Fibroblast of pulmonary artery (primary cell): ENCODE results near the gene SYK.

Experiments
- DNase-seq: peaks from one replicate; pipeline ENCODE4 v3.0.0-alpha.2; 2010; ENCODE audit warnings: low read depth
- H3K4me3 ChIP-seq: replicated peaks from 2 replicates; pipeline ENCODE4 v1.5.1; 2011; ENCODE audit warnings: low read depth, mild to moderate bottlenecking, control low read depth, low read length, moderate library complexity
- TF ChIP-seq, protein P1 (sequence below): IDR thresholded peaks from 2 replicates; pipeline ENCODE4 v1.5.1; 2011; ENCODE audit warnings: mild to moderate bottlenecking, control low read depth, low read length, inconsistent platforms; ENCODE audit errors: missing control alignments

Gene SYK

DNA sequence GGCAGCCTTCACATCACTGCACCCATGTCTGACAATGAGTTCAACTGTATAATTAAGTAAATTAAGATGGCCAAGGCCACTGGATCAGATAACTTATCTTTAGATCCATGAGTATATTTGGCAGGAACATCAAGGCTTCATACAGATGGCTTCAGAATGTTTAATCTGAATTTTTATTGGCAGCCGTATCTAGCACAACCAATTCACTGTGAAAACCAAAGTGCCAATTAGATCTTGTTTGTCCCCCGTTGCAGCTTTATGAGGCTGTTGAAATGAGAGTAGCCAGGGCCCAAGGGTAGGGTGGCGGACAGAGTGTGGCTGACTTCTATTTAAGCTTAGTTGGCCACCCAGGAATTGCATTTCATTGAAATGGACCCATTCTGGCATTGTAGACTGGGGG, 137.7 kb downstream of the SYK start:
- H3K4me3 ChIP-seq, result no peak overlapping the region
- TF ChIP-seq, protein P1, sequence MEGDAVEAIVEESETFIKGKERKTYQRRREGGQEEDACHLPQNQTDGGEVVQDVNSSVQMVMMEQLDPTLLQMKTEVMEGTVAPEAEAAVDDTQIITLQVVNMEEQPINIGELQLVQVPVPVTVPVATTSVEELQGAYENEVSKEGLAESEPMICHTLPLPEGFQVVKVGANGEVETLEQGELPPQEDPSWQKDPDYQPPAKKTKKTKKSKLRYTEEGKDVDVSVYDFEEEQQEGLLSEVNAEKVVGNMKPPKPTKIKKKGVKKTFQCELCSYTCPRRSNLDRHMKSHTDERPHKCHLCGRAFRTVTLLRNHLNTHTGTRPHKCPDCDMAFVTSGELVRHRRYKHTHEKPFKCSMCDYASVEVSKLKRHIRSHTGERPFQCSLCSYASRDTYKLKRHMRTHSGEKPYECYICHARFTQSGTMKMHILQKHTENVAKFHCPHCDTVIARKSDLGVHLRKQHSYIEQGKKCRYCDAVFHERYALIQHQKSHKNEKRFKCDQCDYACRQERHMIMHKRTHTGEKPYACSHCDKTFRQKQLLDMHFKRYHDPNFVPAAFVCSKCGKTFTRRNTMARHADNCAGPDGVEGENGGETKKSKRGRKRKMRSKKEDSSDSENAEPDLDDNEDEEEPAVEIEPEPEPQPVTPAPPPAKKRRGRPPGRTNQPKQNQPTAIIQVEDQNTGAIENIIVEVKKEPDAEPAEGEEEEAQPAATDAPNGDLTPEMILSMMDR, result no peak
- DNase-seq, result no peak

DNA sequence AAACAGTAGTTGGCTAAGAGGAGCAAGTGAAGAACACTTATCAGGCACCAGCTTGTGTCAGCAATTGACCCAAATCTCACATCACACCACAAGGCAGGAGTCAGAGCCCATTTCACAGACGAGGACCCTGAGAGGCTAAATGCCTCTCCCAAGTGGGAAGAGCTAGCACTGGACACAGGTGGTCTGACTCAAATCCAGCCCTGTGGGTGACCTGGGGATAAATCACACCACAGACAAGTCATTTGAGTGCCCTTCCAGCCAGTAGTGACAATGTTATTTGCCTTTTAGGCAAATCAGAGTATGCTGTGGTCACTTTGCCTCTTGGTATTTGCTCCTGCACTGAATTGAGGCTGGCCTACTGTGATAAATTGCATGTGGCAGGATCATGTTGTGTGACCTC, 138.7 kb downstream of the SYK start:
- DNase-seq, result no peak
- H3K4me3 ChIP-seq, result no peak overlapping the region
- TF ChIP-seq, protein P1, result no peak

DNA sequence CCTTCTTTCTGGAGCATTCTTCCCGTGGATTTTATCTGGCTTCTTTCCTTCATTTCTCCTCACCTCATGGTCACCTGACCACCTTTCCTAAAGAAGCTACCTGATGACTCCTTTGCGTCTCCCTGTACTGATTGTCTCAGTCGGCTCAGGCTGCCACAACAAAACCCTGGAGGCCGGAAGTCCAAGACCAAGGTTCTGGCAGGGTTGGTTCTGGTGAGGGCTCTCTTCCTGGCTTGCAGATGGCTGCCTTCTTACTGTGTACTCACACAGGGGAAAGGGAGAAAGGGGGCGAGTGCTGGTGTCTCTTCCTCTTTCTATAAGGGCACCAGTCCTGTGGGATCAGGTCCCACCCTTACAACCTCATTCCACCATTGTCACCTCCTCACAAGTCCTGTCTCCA, 140.0 kb downstream of the SYK start:
- H3K4me3 ChIP-seq, result no peak overlapping the region
- DNase-seq, result no peak
- TF ChIP-seq, protein P1, result no peak

DNA sequence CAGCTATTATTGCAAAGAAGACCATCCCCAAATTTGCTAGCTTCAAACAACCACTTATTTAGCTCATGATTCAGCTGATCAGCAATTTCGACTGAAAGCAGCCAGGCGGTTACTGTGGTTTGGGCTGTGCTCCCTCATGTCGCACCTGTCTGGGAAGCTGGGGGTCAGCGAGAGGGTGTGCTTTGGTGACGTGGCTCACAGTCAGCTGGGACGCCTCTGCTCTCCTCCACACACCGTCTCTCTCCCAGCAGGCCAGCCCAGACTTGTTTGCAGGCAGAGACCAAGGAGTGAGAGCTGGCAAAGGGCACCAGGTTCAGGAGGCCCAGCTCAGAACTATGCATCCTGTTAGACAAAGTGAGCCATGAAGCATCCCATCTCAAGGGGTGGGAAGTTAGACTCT, 140.9 kb downstream of the SYK start:
- H3K4me3 ChIP-seq, result no peak overlapping the region
- DNase-seq, result no peak
- TF ChIP-seq, protein P1, result no peak

GRCh38 chr9:90943341-90943740, 141.7 kb downstream of the SYK start:
- TF ChIP-seq, protein P1, result no peak

GRCh38 chr9:90945336-90945735, 143.7 kb downstream of the SYK start:
- DNase-seq, result no peak
- TF ChIP-seq, protein P1, result no peak
- no peak overlapping the region for H3K4me3 ChIP-seq

More at GRCh38 chr9:90943341-90943740, 141.7 kb downstream of the SYK start:
- DNase-seq, result no peak
- no peak overlapping the region for H3K4me3 ChIP-seq

GRCh38 chr9:90946982-90947381, 145.4 kb downstream of the SYK start:
- DNase-seq, result no peak
- H3K4me3 ChIP-seq, result no peak overlapping the region
- TF ChIP-seq, protein P1, result no peak
